ENCODE data around the gene PPIB. TPM values are rescaled to one million over a fixed set of nuclear protein-coding genes. Genes with fewer than 3 reads are reported as not detected.

Gene PPIB
- total RNA-seq, 1 experiment from 2014 or later: 410 TPM

DNA sequence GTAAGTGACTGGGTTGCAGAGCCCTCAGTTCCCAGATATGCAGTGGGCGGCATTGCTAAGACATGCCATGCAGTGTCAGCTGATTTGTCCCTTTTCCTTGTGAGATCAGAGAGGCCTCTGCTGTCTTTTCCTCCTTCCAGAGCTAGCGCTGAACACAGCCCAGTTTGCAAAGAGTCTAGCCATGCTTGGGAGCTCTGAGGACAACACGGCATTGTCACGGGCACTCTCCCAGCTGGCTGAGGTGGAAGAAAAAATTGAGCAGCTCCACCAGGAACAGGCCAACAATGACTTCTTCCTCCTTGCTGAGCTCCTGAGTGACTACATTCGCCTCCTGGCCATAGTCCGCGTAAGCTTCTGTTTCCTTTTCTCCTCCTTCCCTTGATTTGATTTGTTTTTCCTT, 31.3 kb downstream of the PPIB start:
- no peak for DNase-seq (ENCODE audit: low spot score)
- no peak overlapping the region for H3K27ac ChIP-seq (ENCODE audit: low read depth, low read length, poor library complexity, severe bottlenecking)
- H3K4me1 ChIP-seq (ENCODE audit: insufficient read depth, low read length, poor library complexity, severe bottlenecking): no peaks in the 10 kb centered on the region
- POLR2A ChIA-PET (ENCODE audit: low non-redundant PET): interaction anchor here (0.6 kb wide), 1 partner anchor 156 kb away, joined by 3 read pairs; no protein-coding TSS in a partner anchor
- intact Hi-C loops (cut with micrococcal nuclease; ENCODE audit: unreplicated experiment): no loop called here
- no TSS peak for BruUV-seq (replicated peaks)
- CTCF ChIA-PET: no interaction called here
- TF ChIP-seq, protein P1, sequence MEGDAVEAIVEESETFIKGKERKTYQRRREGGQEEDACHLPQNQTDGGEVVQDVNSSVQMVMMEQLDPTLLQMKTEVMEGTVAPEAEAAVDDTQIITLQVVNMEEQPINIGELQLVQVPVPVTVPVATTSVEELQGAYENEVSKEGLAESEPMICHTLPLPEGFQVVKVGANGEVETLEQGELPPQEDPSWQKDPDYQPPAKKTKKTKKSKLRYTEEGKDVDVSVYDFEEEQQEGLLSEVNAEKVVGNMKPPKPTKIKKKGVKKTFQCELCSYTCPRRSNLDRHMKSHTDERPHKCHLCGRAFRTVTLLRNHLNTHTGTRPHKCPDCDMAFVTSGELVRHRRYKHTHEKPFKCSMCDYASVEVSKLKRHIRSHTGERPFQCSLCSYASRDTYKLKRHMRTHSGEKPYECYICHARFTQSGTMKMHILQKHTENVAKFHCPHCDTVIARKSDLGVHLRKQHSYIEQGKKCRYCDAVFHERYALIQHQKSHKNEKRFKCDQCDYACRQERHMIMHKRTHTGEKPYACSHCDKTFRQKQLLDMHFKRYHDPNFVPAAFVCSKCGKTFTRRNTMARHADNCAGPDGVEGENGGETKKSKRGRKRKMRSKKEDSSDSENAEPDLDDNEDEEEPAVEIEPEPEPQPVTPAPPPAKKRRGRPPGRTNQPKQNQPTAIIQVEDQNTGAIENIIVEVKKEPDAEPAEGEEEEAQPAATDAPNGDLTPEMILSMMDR (conservative IDR thresholded peaks at IDR 0.05; ENCODE audit: low read depth, low read length): no peak
- TF ChIP-seq EZH2 (IDR thresholded peaks at IDR 0.05; ENCODE audit: borderline replicate concordance, low read depth, low read length, poor library complexity, severe bottlenecking): no peak
- no peak overlapping the region for H3K4me3 ChIP-seq (ENCODE audit: low read depth, low read length, poor library complexity, severe bottlenecking)
- H3K27me3 ChIP-seq (replicated peaks; ENCODE audit: insufficient read depth, low read depth, low read length, poor library complexity): no peaks in the 10 kb centered on the region
- no peaks in the 10 kb centered on the region for H3K9me3 ChIP-seq (ENCODE audit: low read depth, low read length, poor library complexity, severe bottlenecking)
- H3K36me3 ChIP-seq (ENCODE audit: insufficient read depth, low read length, poor library complexity, severe bottlenecking): peaks cover 85% of the 10 kb centered on the region

DNA sequence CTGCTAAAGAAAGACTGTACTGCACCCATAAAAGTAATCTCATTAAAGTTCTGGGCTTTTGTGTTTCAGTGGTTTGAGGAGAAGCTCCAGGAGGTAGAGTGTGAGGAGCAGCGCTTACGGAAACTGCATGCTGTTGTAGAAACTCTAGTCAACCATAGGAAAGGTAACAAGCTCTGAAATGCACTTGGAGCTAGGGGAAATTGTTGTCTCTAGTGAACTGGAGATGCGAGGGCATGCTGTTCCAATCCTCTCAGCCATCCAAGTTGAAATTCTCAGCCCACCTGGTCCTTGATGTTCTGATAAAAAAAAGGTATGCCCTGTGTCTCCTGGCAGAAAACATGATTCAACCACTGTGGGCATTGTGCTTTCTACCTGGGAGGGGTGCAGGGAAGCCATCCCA, 32.7 kb downstream of the PPIB start:
- intact Hi-C loops (cut with micrococcal nuclease; ENCODE audit: unreplicated experiment): no loop called here
- TF ChIP-seq, protein P1 (conservative IDR thresholded peaks at IDR 0.05; ENCODE audit: low read depth, low read length): no peak
- TF ChIP-seq EZH2 (IDR thresholded peaks at IDR 0.05; ENCODE audit: borderline replicate concordance, low read depth, low read length, poor library complexity, severe bottlenecking): no peak
- H3K27ac ChIP-seq (ENCODE audit: low read depth, low read length, poor library complexity, severe bottlenecking): no peak overlapping the region
- no peaks in the 10 kb centered on the region for H3K4me1 ChIP-seq (ENCODE audit: insufficient read depth, low read length, poor library complexity, severe bottlenecking)
- no peak overlapping the region for H3K4me3 ChIP-seq (ENCODE audit: low read depth, low read length, poor library complexity, severe bottlenecking)
- DNase-seq (ENCODE audit: low spot score): no peak
- no peaks in the 10 kb centered on the region for H3K9me3 ChIP-seq (ENCODE audit: low read depth, low read length, poor library complexity, severe bottlenecking)
- no TSS peak for BruUV-seq (replicated peaks)
- ChIA-PET CTCF (no interaction called here), POLR2A (ENCODE audit: low non-redundant PET) (no interaction called here)
- peaks cover 84% of the 10 kb centered on the region for H3K36me3 ChIP-seq (ENCODE audit: insufficient read depth, low read length, poor library complexity, severe bottlenecking)
- H3K27me3 ChIP-seq (replicated peaks; ENCODE audit: insufficient read depth, low read depth, low read length, poor library complexity): no peaks in the 10 kb centered on the region

DNA sequence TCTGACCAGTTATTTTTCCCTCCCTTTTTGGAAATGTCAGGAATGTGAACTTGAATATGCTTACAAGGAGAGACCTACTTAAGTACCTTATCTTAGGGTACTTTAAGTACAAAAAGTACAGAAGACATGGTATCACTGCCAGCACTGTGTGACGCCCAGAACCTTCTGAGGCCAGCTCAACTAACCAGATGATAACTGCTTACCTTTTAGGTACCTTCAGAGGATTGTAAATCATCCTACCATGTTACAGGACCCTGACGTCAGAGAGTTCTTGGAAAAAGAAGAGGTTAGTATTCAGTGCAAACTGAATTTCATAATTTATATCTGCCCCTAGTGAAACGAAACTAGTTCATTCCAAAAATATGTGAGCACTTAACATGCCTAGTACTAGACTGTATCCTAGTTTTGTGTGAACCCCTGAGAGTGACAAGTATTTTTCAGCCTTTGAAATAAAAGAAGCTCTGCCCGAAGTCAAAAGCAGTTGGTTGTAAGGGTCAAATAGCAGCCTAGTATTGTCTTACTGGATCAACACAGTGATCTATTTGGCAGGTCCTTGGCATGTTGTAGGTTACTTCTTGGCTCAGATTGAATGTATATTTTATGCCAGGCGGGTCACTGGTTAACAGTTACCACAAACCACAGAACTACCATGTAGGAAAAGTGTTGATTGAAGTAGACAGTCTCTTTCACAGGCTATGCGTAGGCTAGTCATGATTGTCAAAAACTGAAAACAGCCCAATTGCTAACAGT, 35.1 kb downstream of the PPIB start:
- H3K27ac ChIP-seq (ENCODE audit: low read depth, low read length, poor library complexity, severe bottlenecking): no peak overlapping the region
- TF ChIP-seq, protein P1 (conservative IDR thresholded peaks at IDR 0.05; ENCODE audit: low read depth, low read length): no peak
- TF ChIP-seq EZH2 (IDR thresholded peaks at IDR 0.05; ENCODE audit: borderline replicate concordance, low read depth, low read length, poor library complexity, severe bottlenecking): no peak
- BruUV-seq (replicated peaks): no TSS peak
- H3K27me3 ChIP-seq (replicated peaks; ENCODE audit: insufficient read depth, low read depth, low read length, poor library complexity): no peaks in the 10 kb centered on the region
- no peaks in the 10 kb centered on the region for H3K9me3 ChIP-seq (ENCODE audit: low read depth, low read length, poor library complexity, severe bottlenecking)
- POLR2A ChIA-PET (ENCODE audit: low non-redundant PET): no interaction called here
- no peak overlapping the region for H3K4me3 ChIP-seq (ENCODE audit: low read depth, low read length, poor library complexity, severe bottlenecking)
- intact Hi-C loops (cut with micrococcal nuclease; ENCODE audit: unreplicated experiment): no loop called here
- DNase-seq (ENCODE audit: low spot score): no peak
- peaks cover 84% of the 10 kb centered on the region for H3K36me3 ChIP-seq (ENCODE audit: insufficient read depth, low read length, poor library complexity, severe bottlenecking)
- CTCF ChIA-PET: no interaction called here
- no peaks in the 10 kb centered on the region for H3K4me1 ChIP-seq (ENCODE audit: insufficient read depth, low read length, poor library complexity, severe bottlenecking)
